ENCODE results near the gene NTN3.

NTN3 gene

DNA sequence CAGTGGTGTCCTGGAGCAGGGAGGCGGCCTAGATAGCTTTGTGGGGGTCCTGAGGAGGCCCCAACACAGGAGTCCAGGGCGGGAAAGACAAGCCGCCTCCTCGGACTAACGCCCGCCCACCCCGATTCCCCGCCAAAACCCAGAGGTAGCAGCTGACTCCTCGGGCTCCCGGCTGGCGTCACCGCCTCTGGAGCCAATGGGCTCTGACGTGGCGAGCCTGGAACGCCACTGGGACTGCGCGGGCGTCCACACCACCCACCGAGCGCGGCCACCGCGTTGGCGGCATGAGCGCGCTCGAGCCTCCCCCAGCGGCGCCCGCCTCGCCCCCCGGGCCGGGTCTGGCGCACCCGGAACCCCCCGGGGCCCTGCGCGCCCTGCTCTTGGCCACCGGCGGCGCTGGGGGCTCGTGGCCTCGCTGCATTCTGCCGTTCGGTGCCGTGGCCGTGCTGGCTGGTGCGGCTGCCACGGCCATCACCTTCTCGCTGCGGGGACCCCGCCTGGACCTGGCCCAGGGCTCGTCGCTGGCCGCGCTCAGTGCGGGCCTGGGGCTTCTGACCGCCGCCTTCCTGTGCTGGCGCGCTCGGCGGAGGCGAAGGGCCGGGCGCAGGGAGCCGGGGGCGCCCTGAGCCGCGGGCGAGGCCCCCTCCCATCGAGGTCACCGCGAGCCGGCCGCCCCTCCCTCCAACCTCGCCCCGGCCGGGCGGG, 3.4 kb upstream of the NTN3 start:
- Mint-ChIP-seq H3K4me3 (peak overlapping the region; percentile 70), H3K4me1 (ENCODE audit: low read depth) (peaks cover 42% of the 10 kb centered on the region), H3K36me3 (ENCODE audit: low read depth) (no peaks in the 10 kb centered on the region), H3K27me3 (peaks cover 57% of the 10 kb centered on the region), H3K9me3 (no peaks in the 10 kb centered on the region), H3K27ac (no peak overlapping the region)
- intact Hi-C loops (cut with micrococcal nuclease) = no loop called here

DNA sequence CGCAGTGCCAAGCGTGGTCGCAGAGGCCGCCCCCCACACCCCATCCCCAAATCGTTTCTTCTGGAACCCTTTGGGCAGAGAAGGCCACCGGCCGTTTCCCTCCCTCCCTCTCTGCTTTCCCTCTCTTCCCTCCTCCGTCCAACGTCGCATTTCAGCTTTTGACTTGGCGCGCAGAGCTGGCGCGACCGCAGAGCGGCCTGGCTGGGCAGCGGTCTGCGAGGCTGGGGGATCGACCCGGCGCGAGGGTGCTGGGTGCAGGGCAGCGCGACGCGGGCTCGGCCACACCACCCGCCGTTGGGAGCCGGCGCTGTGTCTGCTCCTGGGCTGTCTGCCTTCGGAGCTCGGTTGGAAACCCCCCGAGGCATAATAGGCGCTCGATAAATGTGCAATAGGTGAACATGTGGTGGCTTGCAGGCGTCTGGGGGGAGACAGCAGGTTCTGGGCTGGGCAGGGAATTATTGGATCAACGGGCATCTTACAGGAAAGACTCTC, 2.8 kb upstream of the NTN3 start:
- intact Hi-C loops (cut with micrococcal nuclease) = no loop called here
- no peaks in the 10 kb centered on the region for H3K36me3 Mint-ChIP-seq (ENCODE audit: low read depth)
- H3K4me1 Mint-ChIP-seq (ENCODE audit: low read depth) = peaks cover 48% of the 10 kb centered on the region
- H3K4me3 Mint-ChIP-seq = peak overlapping the region; percentile 70
- H3K9me3 Mint-ChIP-seq = no peaks in the 10 kb centered on the region
- H3K27ac Mint-ChIP-seq = no peak overlapping the region
- H3K27me3 Mint-ChIP-seq = peaks cover 63% of the 10 kb centered on the region

DNA sequence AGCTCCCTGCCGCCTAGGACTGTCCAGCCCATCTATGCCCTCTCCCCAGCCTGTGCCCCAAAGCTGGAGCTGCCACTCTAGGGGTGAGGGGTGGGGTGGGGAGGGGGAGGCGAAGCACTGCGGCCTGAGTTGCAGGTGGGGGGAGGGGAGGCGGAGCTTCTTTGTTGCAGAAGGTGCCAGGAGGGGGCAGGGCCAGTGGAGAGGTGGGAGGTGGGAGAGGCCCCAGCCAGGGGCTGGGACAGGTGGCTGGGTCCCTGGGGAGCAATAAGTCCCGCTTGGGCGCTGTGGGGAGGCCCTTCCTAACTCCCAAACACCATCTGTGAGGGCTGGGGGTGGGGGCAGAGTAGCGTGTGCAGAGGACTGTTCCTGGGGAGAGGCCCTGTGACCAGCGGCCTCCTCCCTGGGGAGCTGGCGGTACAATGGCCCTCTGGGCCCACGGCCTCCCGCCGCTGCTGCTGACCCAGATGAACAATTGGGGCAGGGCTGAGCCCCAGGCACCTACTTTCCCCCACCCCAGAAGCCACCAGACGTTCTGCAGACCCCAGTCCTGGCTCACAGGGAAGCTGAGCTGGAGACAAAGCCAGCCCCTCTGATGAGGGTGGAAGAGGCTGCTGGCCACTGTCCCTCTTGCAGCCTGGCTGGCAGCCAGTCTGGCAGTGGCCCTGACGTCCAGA, 2.2 kb upstream of the NTN3 start:
- no peaks in the 10 kb centered on the region for H3K9me3 Mint-ChIP-seq
- H3K4me1 Mint-ChIP-seq (ENCODE audit: low read depth) = peaks cover 46% of the 10 kb centered on the region
- H3K36me3 Mint-ChIP-seq (ENCODE audit: low read depth) = no peaks in the 10 kb centered on the region
- H3K27ac Mint-ChIP-seq = no peak overlapping the region
- intact Hi-C loops (cut with micrococcal nuclease) = no loop called here
- H3K27me3 Mint-ChIP-seq = peaks cover 67% of the 10 kb centered on the region
- H3K4me3 Mint-ChIP-seq = no peak overlapping the region

DNA sequence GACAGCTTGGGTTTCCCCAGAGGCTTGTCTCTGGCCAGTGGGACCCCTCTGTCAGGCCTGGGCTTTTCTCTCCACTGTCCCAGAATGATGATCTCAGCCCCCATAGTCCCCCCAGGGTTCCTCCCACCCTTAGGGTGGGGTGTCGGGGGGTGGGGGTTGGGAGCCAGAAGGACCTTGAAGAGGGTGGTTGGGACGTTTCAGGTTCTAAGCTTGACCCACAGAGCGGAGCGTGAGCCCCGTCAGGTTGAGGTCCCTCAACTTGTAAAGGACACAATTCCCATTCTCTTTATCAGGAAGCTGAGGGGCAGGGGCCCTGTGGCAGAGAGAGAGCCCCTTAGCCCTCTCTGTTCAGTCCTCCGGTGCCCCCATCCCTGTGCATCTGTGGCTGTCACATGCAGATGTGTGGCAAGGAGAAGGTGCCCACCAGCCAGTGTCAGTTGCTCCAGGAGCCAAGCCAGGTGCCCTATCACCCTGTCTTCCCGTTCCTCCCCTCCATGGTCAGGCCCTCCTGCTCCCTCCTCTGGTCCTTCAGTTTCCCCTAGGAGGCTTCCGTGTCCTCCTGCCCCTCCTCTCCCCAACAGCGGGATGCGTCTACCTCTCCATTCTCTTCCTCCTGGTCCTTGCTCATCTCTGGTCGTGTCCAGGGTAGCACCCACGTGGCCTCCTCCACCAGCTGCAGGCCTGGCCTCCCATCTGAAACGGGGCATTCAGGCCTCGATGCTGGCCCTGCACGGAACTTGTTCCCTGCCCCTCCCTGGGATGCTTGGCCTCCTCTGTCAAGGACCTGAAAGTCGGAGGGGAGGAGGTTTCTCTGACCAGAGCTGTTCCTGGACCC, 1.5 kb upstream of the NTN3 start:
- intact Hi-C loops (cut with micrococcal nuclease) = no loop called here
- Mint-ChIP-seq H3K36me3 (ENCODE audit: low read depth) (peaks cover 1% of the 10 kb centered on the region), H3K27me3 (peaks cover 67% of the 10 kb centered on the region), H3K9me3 (no peaks in the 10 kb centered on the region), H3K4me3 (no peak overlapping the region), H3K4me1 (ENCODE audit: low read depth) (peaks cover 42% of the 10 kb centered on the region), H3K27ac (no peak overlapping the region)

DNA sequence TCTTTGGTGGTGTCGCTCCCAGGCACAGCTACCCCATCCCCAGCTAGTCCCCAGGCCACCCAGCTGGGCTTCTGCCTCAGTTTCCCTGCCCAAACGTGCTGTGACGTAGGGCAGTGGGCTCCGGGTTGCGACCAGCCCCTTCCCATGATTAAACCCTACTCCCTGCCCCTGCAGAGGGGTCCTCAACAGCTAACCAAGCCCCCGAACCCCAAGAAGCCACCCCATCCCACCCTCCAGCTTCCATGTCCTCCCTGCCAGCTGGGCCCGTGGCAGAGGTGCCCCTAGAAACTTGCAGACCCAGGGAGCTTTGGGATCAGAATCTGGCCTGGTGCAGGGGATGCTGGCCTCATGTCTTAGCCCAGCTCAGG, 879 bp upstream of the NTN3 start:
- intact Hi-C loops (cut with micrococcal nuclease) = no loop called here
- Mint-ChIP-seq H3K27me3 (peaks cover 67% of the 10 kb centered on the region), H3K27ac (no peak overlapping the region), H3K36me3 (ENCODE audit: low read depth) (peaks cover 5% of the 10 kb centered on the region), H3K4me1 (ENCODE audit: low read depth) (peaks cover 42% of the 10 kb centered on the region), H3K9me3 (no peaks in the 10 kb centered on the region), H3K4me3 (no peak overlapping the region)

DNA sequence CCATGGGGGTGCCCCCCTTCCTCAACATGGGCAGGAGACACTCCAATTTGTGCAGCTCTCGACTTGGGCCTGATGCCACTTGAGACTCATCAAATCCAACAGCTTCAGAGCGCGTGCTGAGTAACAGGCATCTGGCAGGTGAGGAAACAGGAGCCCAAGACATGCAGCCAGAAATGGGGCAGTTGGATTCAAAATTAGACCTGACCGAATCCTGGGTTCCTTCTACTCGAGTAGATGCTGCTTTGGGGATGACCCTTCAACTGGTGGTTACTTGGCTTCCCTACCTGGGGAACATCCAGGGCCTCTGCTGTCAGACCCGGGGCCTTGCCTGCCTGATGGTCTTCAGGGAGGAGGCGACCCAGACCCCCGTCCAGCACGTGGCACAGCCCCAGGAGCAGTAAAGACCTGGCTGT, 488 bp upstream of the NTN3 start:
- Mint-ChIP-seq H3K27ac (no peak overlapping the region), H3K4me3 (no peak overlapping the region), H3K27me3 (peaks cover 67% of the 10 kb centered on the region), H3K4me1 (ENCODE audit: low read depth) (peaks cover 42% of the 10 kb centered on the region), H3K36me3 (ENCODE audit: low read depth) (peaks cover 5% of the 10 kb centered on the region), H3K9me3 (no peaks in the 10 kb centered on the region)
- intact Hi-C loops (cut with micrococcal nuclease) = no loop called here

DNA sequence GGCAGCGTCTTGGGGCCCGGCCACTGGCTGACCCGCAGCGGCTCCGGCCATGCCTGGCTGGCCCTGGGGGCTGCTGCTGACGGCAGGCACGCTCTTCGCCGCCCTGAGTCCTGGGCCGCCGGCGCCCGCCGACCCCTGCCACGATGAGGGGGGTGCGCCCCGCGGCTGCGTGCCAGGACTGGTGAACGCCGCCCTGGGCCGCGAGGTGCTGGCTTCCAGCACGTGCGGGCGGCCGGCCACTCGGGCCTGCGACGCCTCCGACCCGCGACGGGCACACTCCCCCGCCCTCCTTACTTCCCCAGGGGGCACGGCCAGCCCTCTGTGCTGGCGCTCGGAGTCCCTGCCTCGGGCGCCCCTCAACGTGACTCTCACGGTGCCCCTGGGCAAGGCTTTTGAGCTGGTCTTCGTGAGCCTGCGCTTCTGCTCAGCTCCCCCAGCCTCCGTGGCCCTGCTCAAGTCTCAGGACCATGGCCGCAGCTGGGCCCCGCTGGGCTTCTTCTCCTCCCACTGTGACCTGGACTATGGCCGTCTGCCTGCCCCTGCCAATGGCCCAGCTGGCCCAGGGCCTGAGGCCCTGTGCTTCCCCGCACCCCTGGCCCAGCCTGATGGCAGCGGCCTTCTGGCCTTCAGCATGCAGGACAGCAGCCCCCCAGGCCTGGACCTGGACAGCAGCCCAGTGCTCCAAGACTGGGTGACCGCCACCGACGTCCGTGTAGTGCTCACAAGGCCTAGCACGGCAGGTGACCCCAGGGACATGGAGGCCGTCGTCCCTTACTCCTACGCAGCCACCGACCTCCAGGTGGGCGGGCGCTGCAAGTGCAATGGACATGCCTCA, 773 bp downstream of the NTN3 start:
- peaks cover 50% of the 10 kb centered on the region for H3K4me1 Mint-ChIP-seq (ENCODE audit: low read depth)
- no peaks in the 10 kb centered on the region for H3K9me3 Mint-ChIP-seq
- H3K27ac Mint-ChIP-seq = no peak overlapping the region
- H3K4me3 Mint-ChIP-seq = no peak overlapping the region
- H3K36me3 Mint-ChIP-seq (ENCODE audit: low read depth) = peaks cover 5% of the 10 kb centered on the region
- peaks cover 57% of the 10 kb centered on the region for H3K27me3 Mint-ChIP-seq
- intact Hi-C loops (cut with micrococcal nuclease) = no loop called here

DNA sequence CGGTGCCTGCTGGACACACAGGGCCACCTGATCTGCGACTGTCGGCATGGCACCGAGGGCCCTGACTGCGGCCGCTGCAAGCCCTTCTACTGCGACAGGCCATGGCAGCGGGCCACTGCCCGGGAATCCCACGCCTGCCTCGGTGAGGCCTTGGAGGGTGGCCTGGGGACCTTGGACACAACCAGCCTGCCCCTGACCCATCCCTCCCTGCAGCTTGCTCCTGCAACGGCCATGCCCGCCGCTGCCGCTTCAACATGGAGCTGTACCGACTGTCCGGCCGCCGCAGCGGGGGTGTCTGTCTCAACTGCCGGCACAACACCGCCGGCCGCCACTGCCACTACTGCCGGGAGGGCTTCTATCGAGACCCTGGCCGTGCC, 1.4 kb downstream of the NTN3 start:
- peaks cover 52% of the 10 kb centered on the region for H3K4me1 Mint-ChIP-seq (ENCODE audit: low read depth)
- no peak overlapping the region for H3K4me3 Mint-ChIP-seq
- intact Hi-C loops (cut with micrococcal nuclease) = no loop called here
- no peak overlapping the region for H3K27ac Mint-ChIP-seq
- no peaks in the 10 kb centered on the region for H3K9me3 Mint-ChIP-seq
- peaks cover 51% of the 10 kb centered on the region for H3K27me3 Mint-ChIP-seq
- peaks cover 5% of the 10 kb centered on the region for H3K36me3 Mint-ChIP-seq (ENCODE audit: low read depth)

DNA sequence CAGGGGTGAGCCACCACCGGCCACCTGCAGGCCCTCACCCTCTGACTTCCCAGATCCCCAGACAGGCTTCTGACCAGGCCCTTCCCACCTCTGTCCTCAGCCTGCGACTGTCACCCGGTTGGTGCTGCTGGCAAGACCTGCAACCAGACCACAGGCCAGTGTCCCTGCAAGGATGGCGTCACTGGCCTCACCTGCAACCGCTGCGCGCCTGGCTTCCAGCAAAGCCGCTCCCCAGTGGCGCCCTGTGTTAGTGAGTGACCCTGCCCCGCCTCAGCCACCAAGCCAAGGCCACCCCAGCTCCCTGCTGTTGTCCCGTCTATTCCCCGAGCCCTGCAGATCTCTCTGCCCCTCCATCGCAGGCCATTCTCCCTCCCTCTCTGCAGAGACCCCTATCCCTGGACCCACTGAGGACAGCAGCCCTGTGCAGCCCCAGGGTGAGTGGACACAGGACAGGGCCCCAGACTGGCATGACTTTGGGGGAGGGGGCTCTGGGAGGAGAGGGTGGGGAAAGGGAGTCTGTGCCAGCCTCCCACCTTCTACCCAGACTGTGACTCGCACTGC, 1.9 kb downstream of the NTN3 start:
- H3K9me3 Mint-ChIP-seq = no peaks in the 10 kb centered on the region

DNA sequence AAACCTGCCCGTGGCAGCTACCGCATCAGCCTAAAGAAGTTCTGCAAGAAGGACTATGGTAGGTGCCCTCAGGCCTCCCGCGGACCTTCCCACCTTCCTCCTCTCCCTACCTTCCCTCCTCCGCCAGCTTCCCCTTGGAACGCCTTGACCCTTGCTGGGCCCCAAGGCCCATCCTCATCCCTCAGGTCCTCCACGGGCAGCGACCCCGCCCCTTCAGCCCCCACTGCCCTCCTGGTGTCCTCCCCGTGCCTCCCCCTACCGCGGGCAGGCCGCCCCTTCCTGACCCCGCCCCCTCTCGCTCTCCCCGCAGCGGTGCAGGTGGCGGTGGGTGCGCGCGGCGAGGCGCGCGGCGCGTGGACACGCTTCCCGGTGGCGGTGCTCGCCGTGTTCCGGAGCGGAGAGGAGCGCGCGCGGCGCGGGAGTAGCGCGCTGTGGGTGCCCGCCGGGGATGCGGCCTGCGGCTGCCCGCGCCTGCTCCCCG, 2.4 kb downstream of the NTN3 start:
- Mint-ChIP-seq H3K36me3 (ENCODE audit: low read depth) (peaks cover 5% of the 10 kb centered on the region), H3K4me3 (peak overlapping the region; percentile 54), H3K27me3 (peaks cover 44% of the 10 kb centered on the region), H3K27ac (no peak overlapping the region), H3K9me3 (no peaks in the 10 kb centered on the region), H3K4me1 (ENCODE audit: low read depth) (peaks cover 56% of the 10 kb centered on the region)
- intact Hi-C loops (cut with micrococcal nuclease) = no loop called here

More for the DNA sequence above, 1.9 kb downstream of the NTN3 start:
- intact Hi-C loops (cut with micrococcal nuclease) = no loop called here
- Mint-ChIP-seq H3K4me1 (ENCODE audit: low read depth) (peaks cover 56% of the 10 kb centered on the region), H3K27me3 (peaks cover 49% of the 10 kb centered on the region), H3K36me3 (ENCODE audit: low read depth) (peaks cover 5% of the 10 kb centered on the region), H3K27ac (no peak overlapping the region), H3K4me3 (peak overlapping the region; percentile 54)

DNA sequence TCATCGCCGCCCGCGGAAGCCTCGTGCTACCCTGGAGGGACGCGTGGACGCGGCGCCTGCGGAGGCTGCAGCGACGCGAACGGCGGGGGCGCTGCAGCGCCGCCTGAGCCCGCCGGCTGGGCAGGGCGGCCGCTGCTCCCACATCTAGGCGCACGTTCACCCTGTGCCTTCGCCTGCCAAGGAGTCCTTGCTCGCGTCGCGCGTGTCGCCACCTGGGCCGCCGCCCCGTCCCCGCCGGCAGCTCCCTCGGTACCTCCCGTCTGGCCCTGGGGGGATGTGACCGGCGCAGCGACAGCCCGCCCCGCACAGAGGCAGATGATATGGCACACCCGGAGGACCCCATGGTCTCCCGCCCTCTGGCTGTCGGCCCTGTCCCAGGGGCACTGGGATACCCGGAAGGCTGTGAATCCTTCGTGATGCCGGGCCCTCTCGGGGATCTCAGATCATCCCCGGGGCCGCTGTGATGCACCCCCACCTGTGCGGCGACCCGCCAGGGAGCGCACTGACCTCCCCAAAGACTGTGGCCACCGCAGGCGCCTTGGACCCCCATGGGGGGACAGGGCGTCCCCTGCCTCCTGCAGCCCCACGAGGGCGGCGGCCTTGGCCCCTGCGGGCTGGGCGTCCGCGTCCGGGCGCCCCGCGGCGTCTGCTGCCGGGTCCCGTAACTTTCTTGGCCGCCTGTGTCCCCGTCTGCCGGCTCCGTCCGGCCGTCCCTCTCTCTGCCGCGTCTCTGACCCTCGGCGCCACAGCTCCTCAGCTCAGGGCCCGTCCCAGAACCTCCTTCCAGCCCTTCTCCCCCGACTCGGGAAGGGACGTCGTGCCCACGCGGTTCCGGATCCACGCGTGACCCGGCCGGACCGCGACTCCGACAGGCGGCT, 3.1 kb downstream of the NTN3 start:
- peaks cover 8% of the 10 kb centered on the region for H3K36me3 Mint-ChIP-seq (ENCODE audit: low read depth)
- H3K27me3 Mint-ChIP-seq = peaks cover 37% of the 10 kb centered on the region
- intact Hi-C loops (cut with micrococcal nuclease) = loop anchor here (2.0 kb wide), 1 partner anchor 27 kb away; no protein-coding TSS in a partner anchor
- H3K4me1 Mint-ChIP-seq (ENCODE audit: low read depth) = peaks cover 50% of the 10 kb centered on the region
- no peaks in the 10 kb centered on the region for H3K9me3 Mint-ChIP-seq
- H3K27ac Mint-ChIP-seq = peak overlapping the region; percentile 90
- H3K4me3 Mint-ChIP-seq = peak overlapping the region; percentile 84

DNA sequence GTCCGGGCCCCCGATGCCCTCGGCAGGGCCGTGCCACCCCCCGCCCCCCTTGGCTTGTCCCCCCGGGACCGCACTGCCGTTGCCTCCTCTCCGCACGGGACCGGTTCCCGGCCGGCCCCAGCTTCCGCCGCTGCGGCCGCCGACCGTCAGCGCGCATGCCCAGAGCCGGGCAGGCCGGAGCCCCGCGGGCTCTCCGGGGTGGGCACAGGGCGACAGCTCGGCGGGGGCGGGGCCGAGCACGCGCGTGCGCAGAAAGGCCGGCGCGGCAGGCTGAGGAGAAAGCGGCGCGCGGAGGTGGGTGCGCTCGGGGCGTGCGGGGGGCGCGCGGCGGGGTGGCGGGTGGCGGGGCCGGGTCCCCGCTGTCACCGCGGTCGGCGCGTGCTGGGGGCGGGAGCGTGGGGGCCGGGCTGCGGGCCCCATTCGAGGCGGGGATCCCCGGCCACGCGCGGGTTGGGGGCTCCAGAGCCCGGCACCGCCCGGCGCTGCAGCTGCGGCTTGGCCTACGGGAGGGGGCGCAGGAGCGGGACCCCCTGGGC, 3.8 kb downstream of the NTN3 start, which contains the start of gene TBC1D24:
Gene TBC1D24 (plus strand): TSS at position 251 of the 536 bp plus-strand sequence. CDS start 21,022 bp downstream, outside the sequence.
- H3K4me1 Mint-ChIP-seq (ENCODE audit: low read depth) = peaks cover 45% of the 10 kb centered on the region
- no peaks in the 10 kb centered on the region for H3K9me3 Mint-ChIP-seq
- intact Hi-C loops (cut with micrococcal nuclease) = loop anchor here (2.0 kb wide), 1 partner anchor 26 kb away; no protein-coding TSS in a partner anchor
- peaks cover 30% of the 10 kb centered on the region for H3K27me3 Mint-ChIP-seq
- peak within 1 kb of the TSS; percentile 90 for H3K27ac Mint-ChIP-seq
- H3K36me3 Mint-ChIP-seq (ENCODE audit: low read depth) = peaks cover 16% of the 10 kb centered on the region
- H3K4me3 Mint-ChIP-seq = peak within 1 kb of the TSS; percentile 84

Data from dendritic cell treated with granulocyte-macrophage colony-stimulating factor and Interleukin-4, amounts not matched to agents 40 ng/mL and 50 ng/mL, for 4 days (primary cell).